Measurements from ENCODE around the gene TRAPPC4.

GRCh38 chr11:119019996-119020395, 1.4 kb downstream of the TRAPPC4 start:
- TF ChIP-seq POLR2A (IDR thresholded peaks at IDR 0.05; ENCODE audit: low read length) (no peak), GATA1 (IDR thresholded peaks at IDR 0.05; ENCODE audit: low read depth, low read length) (no peak)

Data from erythroblast (primary cell).